GM18507 (cell line): ENCODE results near the gene FBXO41.
"Not testable (repeated sequence)": the region's sequence is repeated elsewhere in the genome, so short reads cannot be mapped to it uniquely, and the experiment has no call there.

Experiments
- DNase-seq: peaks from one replicate; pipeline ENCODE4 v3.0.0; 2011; ENCODE audit warnings: low read depth; ENCODE audit not compliant: insufficient read length; ENCODE audit errors: extremely low spot score
- FAIRE-seq: peaks from 2 replicates; lab custom pipeline; 2011; peaks lifted over from hg19 to GRCh38; lab: Jason Lieb, UNC

Gene FBXO41

GRCh38 chr2:73263540-73264331 lies 20.5 kb downstream of the FBXO41 start:
- no peak for FAIRE-seq
- DNase-seq = no peak

- FAIRE-seq = not testable (repeated sequence)
These were observed 21.4 kb downstream of the FBXO41 start for GRCh38 chr2:73262691-73263429.

GRCh38 chr2:73262108-73262651 lies 22.1 kb downstream of the FBXO41 start:
- FAIRE-seq (no peak), DNase-seq (no peak)

More at GRCh38 chr2:73262691-73263429, 21.4 kb downstream of the FBXO41 start:
- DNase-seq = not testable (repeated sequence)

GRCh38 chr2:73260338-73260984 lies 23.8 kb downstream of the FBXO41 start:
- FAIRE-seq (no peak), DNase-seq (no peak)

- FAIRE-seq = no peak
These were observed 24.5 kb downstream of the FBXO41 start for GRCh38 chr2:73259704-73260337.

GRCh38 chr2:73259276-73259675 lies 25.0 kb downstream of the FBXO41 start:
- DNase-seq (no peak), FAIRE-seq (no peak)

More at GRCh38 chr2:73259704-73260337, 24.5 kb downstream of the FBXO41 start:
- DNase-seq = no peak

GRCh38 chr2:73258913-73259215 lies 25.4 kb downstream of the FBXO41 start:
- FAIRE-seq (no peak), DNase-seq (no peak)

GRCh38 chr2:73258186-73258912 lies 25.9 kb downstream of the FBXO41 start:
- no peak for FAIRE-seq
- DNase-seq = no peak

GRCh38 chr2:73257425-73258125 lies 26.7 kb downstream of the FBXO41 start:
- no peak for DNase-seq
- no peak for FAIRE-seq

- FAIRE-seq (no peak), DNase-seq (no peak)
These were observed 27.3 kb downstream of the FBXO41 start for GRCh38 chr2:73257021-73257420.

GRCh38 chr2:73256618-73256922 lies 27.7 kb downstream of the FBXO41 start:
- FAIRE-seq (no peak), DNase-seq (no peak)

GRCh38 chr2:73255907-73256617 lies 28.2 kb downstream of the FBXO41 start:
- no peak for FAIRE-seq
- no peak for DNase-seq

GRCh38 chr2:73255007-73255644 lies 29.2 kb downstream of the FBXO41 start:
- FAIRE-seq (no peak), DNase-seq (no peak)

- DNase-seq (no peak), FAIRE-seq (no peak)
These were observed 29.8 kb downstream of the FBXO41 start for GRCh38 chr2:73254343-73255006.

- FAIRE-seq = no peak
- DNase-seq = no peak
These were observed 30.4 kb downstream of the FBXO41 start for GRCh38 chr2:73253901-73254300.

GRCh38 chr2:73253400-73253799 lies 30.9 kb downstream of the FBXO41 start:
- no peak for DNase-seq
- no peak for FAIRE-seq
